Fibroblast of gingiva (primary cell): ENCODE measurements around the gene DAZAP1.

Source experiments
- DNase-seq: peaks from one replicate; pipeline ENCODE4 v3.0.0-alpha.2; 2011; ENCODE audit warnings: low read depth

The DAZAP1 gene

GRCh38 chr19:1407528-1408299, at the start of gene DAZAP1:
DAZAP1 (plus strand) TSS chr19:1407586; CDS start chr19:1407774, 188 bp downstream.
- DNase-seq: no peak

GRCh38 chr19:1360126-1360817, 47.1 kb upstream of the DAZAP1 start:
- DNase-seq: no peak

- DNase-seq: peak; percentile 72
Measured at GRCh38 chr19:1360818-1361461, 46.4 kb upstream of the DAZAP1 start.

GRCh38 chr19:1361601-1362386, 45.6 kb upstream of the DAZAP1 start:
- peak; percentile 72 for DNase-seq

- DNase-seq: no peak
Measured at GRCh38 chr19:1362387-1363257, 44.8 kb upstream of the DAZAP1 start.

- no peak for DNase-seq
Measured at GRCh38 chr19:1363599-1363998, 43.8 kb upstream of the DAZAP1 start.

GRCh38 chr19:1364070-1364704, 43.2 kb upstream of the DAZAP1 start:
- DNase-seq: no peak

- no peak for DNase-seq
Measured at GRCh38 chr19:1365319-1366269, 41.8 kb upstream of the DAZAP1 start.

GRCh38 chr19:1366296-1366695, 41.1 kb upstream of the DAZAP1 start:
- no peak for DNase-seq

GRCh38 chr19:1366899-1367870, 40.2 kb upstream of the DAZAP1 start:
- no peak for DNase-seq

GRCh38 chr19:1369214-1369805, 38.1 kb upstream of the DAZAP1 start:
- DNase-seq: no peak

- no peak for DNase-seq
Measured at GRCh38 chr19:1370579-1371361, 36.6 kb upstream of the DAZAP1 start.

GRCh38 chr19:1373042-1373533, 34.3 kb upstream of the DAZAP1 start:
- no peak for DNase-seq

- DNase-seq: no peak
Measured at GRCh38 chr19:1373534-1374249, 33.7 kb upstream of the DAZAP1 start.

- DNase-seq: no peak
Measured at GRCh38 chr19:1374250-1374577, 33.2 kb upstream of the DAZAP1 start.

GRCh38 chr19:1376415-1376805, 31.0 kb upstream of the DAZAP1 start:
- no peak for DNase-seq
